Right renal pelvis (tissue), 4 donors: ENCODE data around the gene ZNF296. TPM values are rescaled to one million over a fixed set of nuclear protein-coding genes. Genes with fewer than 3 reads are reported as not detected.

Source experiments
- DNase-seq, 4 donors: peaks; one replicate each; pipeline ENCODE4 v3.0.0-alpha.2; 2013; ENCODE audit warnings: low read depth in 4 of 4, low spot score in 3 of 4, missing footprints in 1 of 4
- polyA plus RNA-seq, 4 donors: library from polyadenylated mRNA; unstranded; fragments of 120-200 nt; gene quantifications; one replicate each; pipeline ENCODE4 v1.2.1, GENCODE V29; 2013; ENCODE audit not compliant: insufficient read length in 4 of 4

ZNF296 gene
- polyA plus RNA-seq, 4 donors: 0.78 to 1.5 (median 0.95) TPM

DNA sequence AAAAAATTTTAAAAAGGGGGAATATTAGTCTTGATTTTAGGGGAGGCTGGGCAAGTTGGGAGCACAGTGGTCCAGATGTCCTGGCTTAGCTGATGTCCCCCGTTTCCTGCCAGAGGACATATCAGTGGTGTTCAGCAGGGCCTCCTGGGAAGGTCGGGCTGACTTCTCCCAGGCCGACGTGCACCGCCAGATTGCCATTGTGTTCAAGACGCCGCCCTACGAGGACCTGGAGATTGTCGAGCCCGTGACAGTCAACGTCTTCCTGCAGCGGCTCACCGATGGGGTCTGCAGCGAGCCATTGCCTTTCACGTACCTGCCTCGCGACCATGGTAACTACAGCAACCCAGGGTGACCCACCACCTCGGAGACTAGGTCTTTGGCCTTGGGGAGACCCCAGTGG, 43.9 kb downstream of the ZNF296 start:
- no peak for DNase-seq

DNA sequence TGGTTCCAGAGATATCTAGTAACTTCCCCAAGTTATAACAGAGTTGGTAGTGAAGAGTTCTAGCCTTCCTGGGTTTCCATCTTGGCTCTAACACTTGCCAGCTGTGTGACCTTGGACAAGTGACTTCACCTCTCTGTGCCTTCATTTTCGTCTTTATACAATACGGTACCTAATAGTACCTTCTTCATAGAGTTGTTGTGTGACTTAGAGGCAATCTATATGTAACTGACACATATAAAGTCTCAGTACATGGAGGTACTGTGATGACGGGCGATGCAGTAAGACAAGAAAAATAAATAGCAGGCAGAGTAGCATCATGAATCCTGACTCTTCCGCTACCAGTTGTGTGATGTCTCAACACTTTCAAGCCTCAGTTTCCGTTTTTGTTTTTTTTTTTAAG, 45.5 kb downstream of the ZNF296 start:
- DNase-seq: no peak

DNA sequence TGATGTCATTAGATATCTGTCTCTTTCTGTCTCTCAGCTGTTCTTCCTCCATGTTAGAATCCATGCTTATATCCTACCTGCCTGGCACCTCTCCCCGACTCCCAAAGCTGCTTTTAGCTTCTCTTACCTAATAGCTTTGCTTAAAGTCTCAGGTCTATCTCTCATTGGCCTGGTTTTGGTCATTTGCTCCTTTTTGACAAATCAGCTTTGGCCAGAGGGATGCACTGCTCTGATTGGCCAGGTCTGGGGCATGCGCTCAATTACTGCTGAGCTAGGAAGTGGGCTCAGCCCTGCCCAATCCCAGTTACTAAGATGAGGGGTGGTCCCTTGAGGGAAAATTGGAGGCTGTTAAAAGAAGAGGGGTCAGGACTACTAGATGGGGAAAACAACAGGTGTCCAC, 48.9 kb downstream of the ZNF296 start:
- DNase-seq: no peak

DNA sequence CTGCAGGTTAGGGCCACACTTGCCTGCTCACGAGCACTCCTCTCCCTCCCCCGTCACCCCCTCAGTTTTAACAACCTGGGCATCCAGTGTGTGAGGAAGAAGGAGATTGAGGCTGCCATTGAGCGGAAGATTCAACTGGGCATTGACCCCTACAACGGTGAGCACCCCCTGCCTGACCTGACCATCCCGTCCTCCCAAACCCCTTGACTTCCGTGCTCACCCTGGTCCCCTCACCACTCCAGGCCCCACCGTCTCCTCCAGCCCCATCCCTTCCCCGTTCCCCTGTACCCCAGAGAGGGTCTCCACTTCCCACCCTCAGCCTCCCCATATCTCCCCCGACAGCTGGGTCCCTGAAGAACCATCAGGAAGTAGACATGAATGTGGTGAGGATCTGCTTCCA, 51.0 kb downstream of the ZNF296 start:
- no peak for DNase-seq

DNA sequence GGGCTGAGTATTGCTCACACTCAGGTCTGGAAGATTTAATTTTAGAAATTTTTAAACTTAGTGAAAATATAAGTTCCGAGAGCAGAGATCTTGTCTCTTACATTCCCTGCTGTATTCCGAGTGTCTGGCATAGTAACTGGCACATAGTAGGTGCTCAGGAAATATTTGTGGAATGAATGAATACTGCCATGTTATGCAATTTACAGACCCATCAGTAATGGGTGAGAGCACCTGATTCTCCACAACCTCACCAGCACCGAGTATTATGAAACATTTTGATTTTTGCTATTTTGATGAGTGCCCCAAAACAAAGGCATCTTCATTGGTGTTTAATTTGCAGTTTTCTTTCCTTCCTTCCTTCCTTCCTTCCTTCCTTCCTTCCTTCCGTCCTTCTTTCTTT, 53.2 kb downstream of the ZNF296 start:
- no peak for DNase-seq

DNA sequence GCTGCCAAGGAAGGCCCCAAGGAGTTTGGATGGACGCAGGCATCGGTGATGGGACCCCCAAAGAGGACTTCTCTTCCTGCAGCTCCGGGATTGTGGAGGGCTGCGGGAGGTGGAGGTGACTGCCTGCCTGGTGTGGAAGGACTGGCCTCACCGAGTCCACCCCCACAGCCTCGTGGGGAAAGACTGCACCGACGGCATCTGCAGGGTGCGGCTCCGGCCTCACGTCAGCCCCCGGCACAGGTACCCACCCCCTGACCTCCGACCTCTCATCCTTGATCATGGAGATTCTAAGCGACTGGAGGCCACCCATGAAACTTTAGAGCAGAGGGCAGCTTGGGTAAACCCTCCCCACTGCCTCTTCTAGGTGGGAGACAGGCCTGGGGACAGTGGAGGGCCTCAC, 54.3 kb downstream of the ZNF296 start:
- DNase-seq: no peak

Other genes starting within 250 kb of the ZNF296 start
- 100 to 1,000 TPM; 149 to 180 (median 159) TPM for gene NECTIN2, start 230.2 kb downstream of the ZNF296 start, polyA plus RNA-seq
- 10 to 100 TPM; 44.7 to 54.6 (median 47.6) TPM for gene TOMM40, start 185.2 kb downstream of the ZNF296 start, polyA plus RNA-seq
- gene APOE, start 170.7 kb downstream of the ZNF296 start, polyA plus RNA-seq: 100 to 1,000 TPM; 261 to 604 (median 299) TPM
- 10 to 100 TPM; 10.5 to 12.5 (median 11.2) TPM for gene APOC1, start 161.9 kb downstream of the ZNF296 start, polyA plus RNA-seq
- not detected for gene APOC4, start 134.2 kb downstream of the ZNF296 start, polyA plus RNA-seq
- 10 to 100 TPM in 2 of 4 donors, 1 to 10 TPM in 2; 6.2 to 14.9 (median 9.6) TPM for gene APOC2, start 130.4 kb downstream of the ZNF296 start, polyA plus RNA-seq
- 100 to 1,000 TPM; 107 to 127 (median 121) TPM for gene CLPTM1, start 121.1 kb downstream of the ZNF296 start, polyA plus RNA-seq
- 1 to 10 TPM; 5.2 to 7.7 (median 5.9) TPM for gene RELB, start 75.0 kb downstream of the ZNF296 start, polyA plus RNA-seq
- gene CLASRP, start 37.4 kb downstream of the ZNF296 start, polyA plus RNA-seq: 10 to 100 TPM; 55.8 to 63.3 (median 59.1) TPM
- 10 to 100 TPM; 19.0 to 26.7 (median 21.8) TPM for gene GEMIN7, start 2.8 kb upstream of the ZNF296 start, polyA plus RNA-seq
- 10 to 100 TPM; 23.8 to 35.3 (median 26.0) TPM for gene PPP1R37, start 16.7 kb upstream of the ZNF296 start, polyA plus RNA-seq
- gene NKPD1, start 84.5 kb upstream of the ZNF296 start, polyA plus RNA-seq: under 1 TPM; 0.10 to 0.25 (median 0.11) TPM
- gene TRAPPC6A, start 101.8 kb upstream of the ZNF296 start, polyA plus RNA-seq: 10 to 100 TPM; 32.1 to 60.7 (median 35.3) TPM
- gene BLOC1S3, start 102.3 kb upstream of the ZNF296 start, polyA plus RNA-seq: 10 to 100 TPM; 10.5 to 13.9 (median 11.2) TPM
- gene EXOC3L2, start 168.9 kb upstream of the ZNF296 start, polyA plus RNA-seq: 10 to 100 TPM in 1 of 4 donors, 1 to 10 TPM in 3; 8.2 to 12.6 (median 8.9) TPM
- gene MARK4, start 174.8 kb upstream of the ZNF296 start, polyA plus RNA-seq: 10 to 100 TPM; 35.9 to 42.3 (median 40.7) TPM
- under 1 TPM; 0.33 to 0.84 (median 0.56) TPM for gene CKM, start 246.4 kb upstream of the ZNF296 start, polyA plus RNA-seq